HS-5 (cell line): ENCODE data around the gene RFTN1.
A peak's percentile ranks its signal among the peaks of the same experiment; 100 is the strongest.

Experiments used
- DNase-seq: peaks from one replicate; pipeline ENCODE4 v3.0.0-alpha.2; 2012; ENCODE audit warnings: low read depth

RFTN1 gene

GRCh38 chr3:16513141-16514020 is at the start of gene RFTN1:
Gene RFTN1, minus strand, starts transcription at chr3:16513699. Its CDS starts 19,830 bp downstream, at chr3:16493869.
- DNase-seq, result no peak

GRCh38 chr3:16559653-16560365 is 46.3 kb upstream of the RFTN1 start:
- DNase-seq, result no peak

- DNase-seq, result no peak
Measured at GRCh38 chr3:16554126-16554525, 40.6 kb upstream of the RFTN1 start.

- DNase-seq, result no peak
Measured at GRCh38 chr3:16552757-16553156, 39.3 kb upstream of the RFTN1 start.

GRCh38 chr3:16551342-16551976 is 38.0 kb upstream of the RFTN1 start:
- DNase-seq, result no peak

- peak; percentile 73 for DNase-seq
Measured at GRCh38 chr3:16550676-16551341, 37.3 kb upstream of the RFTN1 start.

- no peak for DNase-seq
Measured at GRCh38 chr3:16550305-16550675, 36.8 kb upstream of the RFTN1 start.

- DNase-seq, result peak; percentile 45
Measured at GRCh38 chr3:16548721-16549120, 35.2 kb upstream of the RFTN1 start.

- DNase-seq, result no peak
Measured at GRCh38 chr3:16547561-16548357, 34.3 kb upstream of the RFTN1 start.

- DNase-seq, result no peak
Measured at GRCh38 chr3:16546186-16547010, 32.9 kb upstream of the RFTN1 start.

GRCh38 chr3:16545413-16546185 is 32.1 kb upstream of the RFTN1 start:
- DNase-seq, result no peak

- DNase-seq, result no peak
Measured at GRCh38 chr3:16543242-16543864, 29.9 kb upstream of the RFTN1 start.

GRCh38 chr3:16538507-16538906 is 25.0 kb upstream of the RFTN1 start:
- no peak for DNase-seq

- DNase-seq, result no peak
Measured at GRCh38 chr3:16536996-16537395, 23.5 kb upstream of the RFTN1 start.

- DNase-seq, result no peak
Measured at GRCh38 chr3:16536344-16536663, 22.8 kb upstream of the RFTN1 start.

GRCh38 chr3:16534640-16535262 is 21.3 kb upstream of the RFTN1 start:
- no peak for DNase-seq

GRCh38 chr3:16533928-16534574 is 20.6 kb upstream of the RFTN1 start:
- DNase-seq, result no peak

- DNase-seq, result no peak
Measured at GRCh38 chr3:16529264-16529663, 15.8 kb upstream of the RFTN1 start.
